ENCODE data around the gene SETD4. TPM values are rescaled to one million over a fixed set of nuclear protein-coding genes. Genes with fewer than 3 reads are reported as not detected.

SETD4 gene
- total and polyA plus RNA-seq, 12 donors: 6.7 to 13.1 (median 10.7) TPM

DNA sequence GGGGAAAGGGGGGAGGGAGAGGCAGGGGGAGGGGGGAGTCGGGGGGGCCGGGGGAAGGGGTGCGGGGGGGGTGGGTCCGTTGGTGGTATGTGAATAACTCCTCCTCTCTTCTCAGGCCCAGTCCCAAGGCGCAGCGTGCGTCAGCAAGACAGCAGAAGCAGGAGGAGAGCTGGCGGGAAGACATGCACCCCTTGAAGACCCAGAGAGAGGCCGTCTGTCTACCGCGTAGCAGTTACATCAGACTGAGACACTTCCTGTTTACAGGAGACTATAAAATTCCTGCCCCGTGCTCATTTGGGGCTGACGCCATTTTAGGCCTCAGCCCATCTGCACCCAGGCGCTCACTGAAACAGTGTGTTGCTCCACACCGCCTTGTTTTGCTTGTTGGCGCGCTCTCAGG lies 55.3 kb downstream of the SETD4 start:
- no peak for ATAC-seq
- intact Hi-C loops (cut with DNase I): no loop called here
- WGBS, 2 donors: 83 to 84% methylated on average over 14 to 17 of the region's 17 CpGs

DNA sequence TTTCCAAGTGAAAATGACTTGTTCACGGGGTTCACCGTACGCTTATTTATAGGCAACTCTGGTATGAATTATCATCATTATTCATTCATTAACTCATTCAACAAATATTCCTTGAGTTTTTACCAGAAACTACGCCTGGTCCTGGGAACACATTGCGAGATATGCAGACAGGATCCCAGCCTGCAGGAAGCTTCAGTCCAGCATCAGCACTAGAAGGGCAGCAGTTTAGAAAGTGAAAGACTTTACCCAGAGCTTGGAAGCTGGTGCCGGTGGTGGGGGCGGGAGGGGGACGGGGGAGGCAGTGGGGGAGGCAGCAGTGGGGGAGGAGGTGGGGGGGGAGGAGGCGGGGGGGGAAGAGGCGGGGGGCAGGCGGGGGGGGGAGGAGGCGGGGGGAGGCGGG lies 55.9 kb downstream of the SETD4 start:
- no peaks in the 10 kb centered on the region for H3K4me1 ChIP-seq
- TF ChIP-seq, protein P1, sequence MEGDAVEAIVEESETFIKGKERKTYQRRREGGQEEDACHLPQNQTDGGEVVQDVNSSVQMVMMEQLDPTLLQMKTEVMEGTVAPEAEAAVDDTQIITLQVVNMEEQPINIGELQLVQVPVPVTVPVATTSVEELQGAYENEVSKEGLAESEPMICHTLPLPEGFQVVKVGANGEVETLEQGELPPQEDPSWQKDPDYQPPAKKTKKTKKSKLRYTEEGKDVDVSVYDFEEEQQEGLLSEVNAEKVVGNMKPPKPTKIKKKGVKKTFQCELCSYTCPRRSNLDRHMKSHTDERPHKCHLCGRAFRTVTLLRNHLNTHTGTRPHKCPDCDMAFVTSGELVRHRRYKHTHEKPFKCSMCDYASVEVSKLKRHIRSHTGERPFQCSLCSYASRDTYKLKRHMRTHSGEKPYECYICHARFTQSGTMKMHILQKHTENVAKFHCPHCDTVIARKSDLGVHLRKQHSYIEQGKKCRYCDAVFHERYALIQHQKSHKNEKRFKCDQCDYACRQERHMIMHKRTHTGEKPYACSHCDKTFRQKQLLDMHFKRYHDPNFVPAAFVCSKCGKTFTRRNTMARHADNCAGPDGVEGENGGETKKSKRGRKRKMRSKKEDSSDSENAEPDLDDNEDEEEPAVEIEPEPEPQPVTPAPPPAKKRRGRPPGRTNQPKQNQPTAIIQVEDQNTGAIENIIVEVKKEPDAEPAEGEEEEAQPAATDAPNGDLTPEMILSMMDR (IDR thresholded peaks at IDR 0.05): no peak
- no peaks in the 10 kb centered on the region for H3K36me3 ChIP-seq
- ATAC-seq (no peak), DNase-seq (no peak)
- peaks cover 0 to 4% (median 0%) of the 10 kb centered on the region in 11 donors for H3K9me3 ChIP-seq
- H3K4me3 ChIP-seq: no peak overlapping the region
- no peak overlapping the region for H3K27ac ChIP-seq
- peaks cover 0 to 8% (median 0%) of the 10 kb centered on the region in 7 donors for H3K27me3 ChIP-seq
- intact Hi-C loops (cut with DNase I): no loop called here
- 75 to 78% methylated on average over 8 of the region's 13 CpGs for WGBS, 2 donors

More for the DNA sequence above, 55.3 kb downstream of the SETD4 start:
- peaks cover 0 to 4% (median 0%) of the 10 kb centered on the region in 11 donors for H3K9me3 ChIP-seq
- no peak for DNase-seq
- H3K27ac ChIP-seq: no peak overlapping the region
- no peaks in the 10 kb centered on the region for H3K4me1 ChIP-seq
- no peaks in the 10 kb centered on the region for H3K36me3 ChIP-seq
- no peak overlapping the region for H3K4me3 ChIP-seq
- TF ChIP-seq, protein P1 (IDR thresholded peaks at IDR 0.05): no peak
- H3K27me3 ChIP-seq: peaks cover 0 to 8% (median under 1%) of the 10 kb centered on the region in 7 donors

DNA sequence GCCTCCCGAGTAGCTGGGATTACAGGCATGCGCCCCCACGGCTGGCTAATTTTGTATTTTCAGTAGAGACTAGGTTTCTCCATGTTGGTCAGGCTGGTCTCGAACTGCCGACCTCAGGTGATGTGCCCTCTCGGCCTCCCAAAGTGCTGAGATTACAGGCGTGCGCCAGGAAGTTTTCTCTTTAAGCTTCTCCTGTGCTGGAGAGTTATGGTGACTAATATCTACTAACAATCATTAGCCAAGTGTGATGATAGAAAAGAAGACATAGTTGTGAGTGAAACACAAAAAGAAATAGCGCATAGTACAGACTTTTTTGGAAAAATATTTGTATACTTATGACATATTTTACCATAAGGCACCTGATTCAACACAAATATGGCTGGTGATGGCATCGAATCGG lies 56.5 kb downstream of the SETD4 start:
- intact Hi-C loops (cut with DNase I): no loop called here
- no peaks in the 10 kb centered on the region for H3K4me1 ChIP-seq
- ATAC-seq (no peak), DNase-seq (no peak)
- no peak overlapping the region for H3K27ac ChIP-seq
- H3K36me3 ChIP-seq: no peaks in the 10 kb centered on the region
- H3K27me3 ChIP-seq: peaks cover 0 to 10% (median 6%) of the 10 kb centered on the region in 7 donors
- 95% methylated on average over 11 of the region's 11 CpGs for WGBS, 2 donors
- TF ChIP-seq, protein P1 (IDR thresholded peaks at IDR 0.05): no peak
- peaks cover 0 to 4% (median 0%) of the 10 kb centered on the region in 11 donors for H3K9me3 ChIP-seq
- no peak overlapping the region for H3K4me3 ChIP-seq

DNA sequence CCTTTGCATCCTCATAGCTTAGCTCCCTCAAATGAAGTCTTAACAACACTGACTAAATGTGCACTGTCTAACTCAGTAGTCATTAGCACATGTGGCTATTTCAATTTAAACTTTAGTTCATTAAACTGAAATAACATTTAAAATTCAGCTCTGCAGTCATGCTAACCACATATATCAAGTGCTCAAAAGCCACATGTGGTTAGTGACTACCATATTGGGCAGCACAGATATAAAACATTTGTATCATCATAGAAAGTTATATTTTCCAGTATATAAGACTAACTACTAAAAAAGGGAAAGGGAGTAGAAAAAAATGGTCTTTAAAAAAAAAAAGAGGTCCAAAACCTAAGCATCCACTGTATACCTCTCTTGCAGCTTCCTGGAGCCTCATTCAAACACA lies 64.1 kb downstream of the SETD4 start:
- Histone ChIP-seq H3K27me3 (peaks cover 0 to 51% (median 26%) of the 10 kb centered on the region in 7 donors), H3K36me3 (no peaks in the 10 kb centered on the region), H3K4me1 (no peaks in the 10 kb centered on the region), H3K9me3 (no peaks in the 10 kb centered on the region), H3K27ac (no peak overlapping the region), H3K4me3 (no peak overlapping the region)
- ATAC-seq (no peak), DNase-seq (no peak)
- TF ChIP-seq, protein P1 (IDR thresholded peaks at IDR 0.05): no peak
- intact Hi-C loops (cut with DNase I): no loop called here

Measured in heart right ventricle (tissue), 16 donors.